Mesothelial cell of epicardium (in vitro differentiated cells): Measurements from ENCODE around the gene TCF3. TPM values are rescaled to one million over a fixed set of nuclear protein-coding genes. Genes with fewer than 3 reads are reported as not detected.

ENCODE experiments used
- DNase-seq, 2 experiments: peaks; one replicate each; pipeline ENCODE4 v3.0.0; 2021; ENCODE audit warnings: low spot score in 2 of 2; ENCODE audit not compliant: unreplicated experiment in 2 of 2
- H3K27ac Mint-ChIP-seq: 2 replicates; pipeline ENCODE4 v1.8.0; 2021; ENCODE audit warnings: mixed read lengths
- H3K27me3 Mint-ChIP-seq: 2 replicates; pipeline ENCODE4 v1.8.0; 2021; ENCODE audit warnings: low read depth, mixed read lengths
- H3K36me3 Mint-ChIP-seq: 2 replicates; pipeline ENCODE4 v1.8.0; 2021; ENCODE audit warnings: mixed read lengths
- H3K4me1 Mint-ChIP-seq: 2 replicates; pipeline ENCODE4 v1.8.0; 2021; ENCODE audit warnings: mixed read lengths
- H3K4me3 Mint-ChIP-seq: 2 replicates; pipeline ENCODE4 v1.8.0; 2021; ENCODE audit warnings: mild to moderate bottlenecking, moderate library complexity, mixed read lengths
- H3K9me3 Mint-ChIP-seq: 2 replicates; pipeline ENCODE4 v1.8.0; 2021; ENCODE audit warnings: mixed read lengths
- CTCF ChIP-seq: fragments of 200-600 bp; sonication (generic); IDR thresholded peaks from one replicate; pipeline ENCODE4 v1.5.0; 2021; ENCODE audit warnings: antibody characterized with exemption; ENCODE audit not compliant: unreplicated experiment
- total RNA-seq: library from RNA; stranded (reverse); gene quantifications from 3 replicates; pipeline ENCODE4 v1.2.1, GENCODE V29; 2021

Gene TCF3
- total RNA-seq, 1 donor from 2014 or later: 227 TPM

- DNase-seq: no peak
- Mint-ChIP-seq H3K4me1 (no peaks in the 10 kb centered on the region), H3K4me3 (no peak overlapping the region), H3K27ac (no peak overlapping the region), H3K9me3 (no peaks in the 10 kb centered on the region), H3K36me3 (peaks cover 8% of the 10 kb centered on the region), H3K27me3 (no peaks in the 10 kb centered on the region)
- TF ChIP-seq CTCF: no peak
Observed at GRCh38 chr19:1630012-1630411, 22.4 kb downstream of the TCF3 start.

- no peak for TF ChIP-seq CTCF
- no peaks in the 10 kb centered on the region for H3K9me3 Mint-ChIP-seq
- H3K4me1 Mint-ChIP-seq: no peaks in the 10 kb centered on the region
- H3K36me3 Mint-ChIP-seq: peaks cover 14% of the 10 kb centered on the region
- H3K27me3 Mint-ChIP-seq: no peaks in the 10 kb centered on the region
- DNase-seq: no peak
- H3K27ac Mint-ChIP-seq: no peak overlapping the region
- H3K4me3 Mint-ChIP-seq: no peak overlapping the region
Observed at GRCh38 chr19:1629256-1629808, 23.1 kb downstream of the TCF3 start.

GRCh38 chr19:1627194-1627593 lies 25.2 kb downstream of the TCF3 start:
- no peak for DNase-seq
- Mint-ChIP-seq H3K27ac (no peak overlapping the region), H3K4me1 (peaks cover 5% of the 10 kb centered on the region), H3K4me3 (no peak overlapping the region), H3K27me3 (no peaks in the 10 kb centered on the region), H3K9me3 (no peaks in the 10 kb centered on the region), H3K36me3 (peaks cover 19% of the 10 kb centered on the region)
- no peak for TF ChIP-seq CTCF

GRCh38 chr19:1626417-1627010 lies 25.9 kb downstream of the TCF3 start:
- Mint-ChIP-seq H3K36me3 (peaks cover 19% of the 10 kb centered on the region), H3K4me1 (peaks cover 5% of the 10 kb centered on the region), H3K9me3 (no peaks in the 10 kb centered on the region), H3K27me3 (no peaks in the 10 kb centered on the region), H3K27ac (no peak overlapping the region), H3K4me3 (no peak overlapping the region)
- TF ChIP-seq CTCF: no peak
- no peak for DNase-seq

- H3K36me3 Mint-ChIP-seq: peaks cover 20% of the 10 kb centered on the region
- peaks cover 5% of the 10 kb centered on the region for H3K4me1 Mint-ChIP-seq
- TF ChIP-seq CTCF: peak; percentile 56
- H3K9me3 Mint-ChIP-seq: no peaks in the 10 kb centered on the region
- peak overlapping the region; percentile 34 for H3K27ac Mint-ChIP-seq
- no peaks in the 10 kb centered on the region for H3K27me3 Mint-ChIP-seq
- DNase-seq: no peak
- H3K4me3 Mint-ChIP-seq: no peak overlapping the region
Observed at GRCh38 chr19:1624458-1624857, 28.0 kb downstream of the TCF3 start.
